Endothelial cell of umbilical vein (primary cell): ENCODE results near the gene HPRT1.

ENCODE experiments used
- POLR2A ChIP-seq: IDR thresholded peaks from 2 replicates; pipeline ENCODE4 v1.6.1; 2012; ENCODE audit warnings: low read depth, mild to moderate bottlenecking, control low read depth, low read length
- TF ChIP-seq, protein P1 (sequence below): IDR thresholded peaks from 2 replicates; pipeline ENCODE4 v1.6.1; 2011; ENCODE audit not compliant: insufficient read depth, insufficient read length
- TF ChIP-seq, protein P2 (sequence below), 2 donors: IDR thresholded peaks; 1 replicate in 1 of 2; 2 replicates in 1 of 2; pipeline ENCODE4 v1.5.1; 2011; ENCODE audit warnings: low read length in 2 of 2, mild to moderate bottlenecking in 2 of 2, moderate library complexity in 2 of 2, control low read depth in 1 of 2, inconsistent platforms in 1 of 2, low read depth in 1 of 2; ENCODE audit not compliant: insufficient read depth in 1 of 2; ENCODE audit errors: extremely low read depth in 1 of 2

DNA sequence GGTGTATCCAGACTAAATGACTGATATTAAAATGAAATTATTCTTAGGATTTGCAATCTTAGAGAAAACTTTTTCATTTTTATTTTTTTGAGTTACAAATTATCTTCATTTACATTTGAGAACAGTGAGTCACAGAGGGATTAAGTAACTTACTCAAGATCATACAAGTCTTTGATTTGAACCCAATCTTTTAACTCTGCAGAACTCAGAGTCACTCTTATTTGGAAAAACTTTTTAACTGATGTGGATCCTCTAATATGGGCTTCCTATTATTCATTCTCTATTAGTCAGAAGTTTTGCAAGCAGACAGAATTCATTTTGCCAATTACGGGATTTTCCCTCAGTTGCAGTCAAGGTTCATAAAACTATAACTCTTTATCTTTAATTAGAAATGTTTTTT is 20.1 kb downstream of the HPRT1 start:
- TF ChIP-seq, protein P1, sequence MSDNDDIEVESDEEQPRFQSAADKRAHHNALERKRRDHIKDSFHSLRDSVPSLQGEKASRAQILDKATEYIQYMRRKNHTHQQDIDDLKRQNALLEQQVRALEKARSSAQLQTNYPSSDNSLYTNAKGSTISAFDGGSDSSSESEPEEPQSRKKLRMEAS, result no peak
- TF ChIP-seq, protein P2, sequence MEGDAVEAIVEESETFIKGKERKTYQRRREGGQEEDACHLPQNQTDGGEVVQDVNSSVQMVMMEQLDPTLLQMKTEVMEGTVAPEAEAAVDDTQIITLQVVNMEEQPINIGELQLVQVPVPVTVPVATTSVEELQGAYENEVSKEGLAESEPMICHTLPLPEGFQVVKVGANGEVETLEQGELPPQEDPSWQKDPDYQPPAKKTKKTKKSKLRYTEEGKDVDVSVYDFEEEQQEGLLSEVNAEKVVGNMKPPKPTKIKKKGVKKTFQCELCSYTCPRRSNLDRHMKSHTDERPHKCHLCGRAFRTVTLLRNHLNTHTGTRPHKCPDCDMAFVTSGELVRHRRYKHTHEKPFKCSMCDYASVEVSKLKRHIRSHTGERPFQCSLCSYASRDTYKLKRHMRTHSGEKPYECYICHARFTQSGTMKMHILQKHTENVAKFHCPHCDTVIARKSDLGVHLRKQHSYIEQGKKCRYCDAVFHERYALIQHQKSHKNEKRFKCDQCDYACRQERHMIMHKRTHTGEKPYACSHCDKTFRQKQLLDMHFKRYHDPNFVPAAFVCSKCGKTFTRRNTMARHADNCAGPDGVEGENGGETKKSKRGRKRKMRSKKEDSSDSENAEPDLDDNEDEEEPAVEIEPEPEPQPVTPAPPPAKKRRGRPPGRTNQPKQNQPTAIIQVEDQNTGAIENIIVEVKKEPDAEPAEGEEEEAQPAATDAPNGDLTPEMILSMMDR (IDR thresholded peaks at IDR 0.05; ENCODE audit: extremely low read depth in 1 of 2, insufficient read depth in 1 of 2, low read depth in 1 of 2, low read length in 2 of 2), result no peak
- no peak for TF ChIP-seq POLR2A
